ENCODE data around the gene COX18. TPM values are rescaled to one million over a fixed set of nuclear protein-coding genes. Genes with fewer than 3 reads are reported as not detected.

Gene COX18
- total RNA-seq, 1 experiment from 2014 or later: 20.5 TPM

- Histone ChIP-seq H3K79me1 (ENCODE audit: insufficient read depth, low read depth, low read length, poor library complexity, severe bottlenecking) (no peaks in the 10 kb centered on the region), H3K4me2 (ENCODE audit: insufficient read depth, insufficient read length, low read length) (no peak overlapping the region), H4K20me1 (ENCODE audit: control insufficient read depth, insufficient read depth, insufficient read length) (no peaks in the 10 kb centered on the region), H2BK12ac (ENCODE audit: insufficient read length, low read depth, low read length) (no peak overlapping the region), H2BK15ac (ENCODE audit: low read depth, low read length) (no peak overlapping the region), H3K27ac (ENCODE audit: insufficient read length, low read depth, low read length) (no peak overlapping the region), H3K23ac (ENCODE audit: insufficient read length, low read depth, low read length) (no peak overlapping the region), H2BK120ac (ENCODE audit: low read depth, low read length, poor library complexity, severe bottlenecking) (no peak overlapping the region), H2BK20ac (ENCODE audit: low read depth, low read length, poor library complexity, severe bottlenecking) (no peak overlapping the region), H3K14ac (ENCODE audit: insufficient read depth, low read length) (no peak overlapping the region), H3K4me1 (ENCODE audit: insufficient read depth, low read length) (no peaks in the 10 kb centered on the region), H3K56ac (ENCODE audit: insufficient read length, low read depth, low read length) (no peak overlapping the region), H4K91ac (ENCODE audit: insufficient read length, low read depth, low read length) (no peak overlapping the region), H3K27me3 (ENCODE audit: insufficient read depth, low read length) (no peaks in the 10 kb centered on the region), H3K4ac (ENCODE audit: low read depth, low read length) (no peak overlapping the region), H3T11ph (ENCODE audit: low read length) (no peak overlapping the region), H4K8ac (replicated peaks; ENCODE audit: insufficient read length, low read depth, low read length) (no peak overlapping the region), H3K9ac (ENCODE audit: extremely low read depth, insufficient read length, low read length) (no peak overlapping the region), H3K23me2 (ENCODE audit: insufficient read length, low read depth, low read length, poor library complexity, severe bottlenecking) (no peaks in the 10 kb centered on the region), H4K5ac (ENCODE audit: insufficient read length, low read depth, low read length) (no peak overlapping the region), H2AFZ (ENCODE audit: low read length) (no peak overlapping the region), H3K9me3 (ENCODE audit: control insufficient read depth, low read depth, low read length) (peaks cover 11% of the 10 kb centered on the region), H2AK5ac (ENCODE audit: insufficient read length, low read length) (no peak overlapping the region), H3K18ac (ENCODE audit: insufficient read length, low read depth, low read length) (no peak overlapping the region), H3K79me2 (ENCODE audit: insufficient read depth, low read length) (no peaks in the 10 kb centered on the region), H2BK5ac (ENCODE audit: insufficient read length, low read length) (no peak overlapping the region)
- Mint-ChIP-seq H3K4me1 (no peaks in the 10 kb centered on the region), H3K27ac (no peak overlapping the region), H3K4me3 (no peak overlapping the region), H3K27me3 (ENCODE audit: low read depth) (no peaks in the 10 kb centered on the region; the same call in 1 of the 2 replicates), H3K9me3 (peaks cover 21 to 27% of the 10 kb centered on the region in 2 experiments), H3K36me3 (ENCODE audit: insufficient read depth in 1 of 3, low read depth in 3 of 3) (peaks cover 8 to 25% (median 16%) of the 10 kb centered on the region in 3 experiments)
- no CpG with 5 or more reads among the region's 2 CpGs for WGBS (ENCODE audit: extremely low coverage, insufficient read length, low lambda C conversion rate)
- no peak for TF ChIP-seq CTCF (conservative IDR thresholded peaks at IDR 0.05)
- DNase-seq: no peak
These were observed 34.6 kb downstream of the COX18 start for GRCh38 chr4:73034896-73035295.
